Dermis microvascular lymphatic vessel endothelial cell (primary cell): ENCODE data around the gene MT4. TPM values are rescaled to one million over a fixed set of nuclear protein-coding genes. Genes with fewer than 3 reads are reported as not detected.
"Not testable (repeated sequence)": the region's sequence is repeated elsewhere in the genome, so short reads cannot be mapped to it uniquely, and the experiment has no call there.

Experiments used
- DNase-seq, 2 donors: peaks; one replicate each; pipeline versions ENCODE4 v3.0.0 to v3.0.0-alpha.2; 2010; ENCODE audit warnings: low read depth in 2 of 2
- total RNA-seq: library from RNA; depleted of rRNA; stranded (reverse); fragments of >200 nt; gene quantifications from 2 replicates; pipeline ENCODE4 v1.2.1, GENCODE V29; 2014

Gene MT4
- total RNA-seq, 1 donor from 2014 or later: not detected

GRCh38 chr16:56558024-56558747 lies 6.7 kb upstream of the MT4 start:
- no peak for DNase-seq

DNA sequence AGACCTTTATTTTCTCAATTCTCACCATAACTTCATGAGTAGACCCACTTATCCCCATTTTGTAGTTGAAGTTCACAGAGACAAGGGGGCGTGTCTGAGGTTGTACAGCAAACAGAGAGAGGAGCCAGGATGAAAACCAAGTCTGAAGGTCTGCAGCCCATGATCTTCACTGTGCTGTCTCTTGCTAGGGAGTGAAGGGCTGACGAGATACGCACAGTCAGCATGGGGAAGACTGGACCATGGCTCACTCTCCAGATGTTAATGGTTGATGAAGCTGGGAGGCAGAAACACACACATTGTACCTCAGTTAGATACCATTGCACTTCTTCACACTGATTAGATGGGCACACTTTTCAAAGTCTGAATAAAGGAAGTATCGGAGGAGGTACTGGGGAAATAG lies 5.8 kb upstream of the MT4 start:
- DNase-seq: no peak

DNA sequence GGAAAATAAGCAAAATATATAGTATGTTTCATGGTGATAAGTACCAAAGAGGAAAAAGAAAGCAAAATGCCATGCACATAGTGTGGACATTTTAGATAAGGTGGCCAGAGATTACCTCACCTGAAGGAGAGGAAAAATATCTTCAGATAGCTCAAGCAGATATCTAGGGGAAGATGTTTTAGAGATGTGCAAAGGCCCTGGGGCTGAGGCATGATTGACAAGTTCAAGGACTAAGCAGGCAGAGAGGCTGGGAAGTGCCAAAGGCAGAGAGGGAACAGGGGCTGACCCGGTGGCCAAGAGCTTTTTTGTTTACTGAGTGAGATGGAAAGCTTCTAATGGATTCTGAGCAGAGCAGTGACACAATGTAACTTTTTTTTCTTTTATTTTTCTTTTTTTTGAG lies 4.4 kb upstream of the MT4 start:
- no peak for DNase-seq

DNA sequence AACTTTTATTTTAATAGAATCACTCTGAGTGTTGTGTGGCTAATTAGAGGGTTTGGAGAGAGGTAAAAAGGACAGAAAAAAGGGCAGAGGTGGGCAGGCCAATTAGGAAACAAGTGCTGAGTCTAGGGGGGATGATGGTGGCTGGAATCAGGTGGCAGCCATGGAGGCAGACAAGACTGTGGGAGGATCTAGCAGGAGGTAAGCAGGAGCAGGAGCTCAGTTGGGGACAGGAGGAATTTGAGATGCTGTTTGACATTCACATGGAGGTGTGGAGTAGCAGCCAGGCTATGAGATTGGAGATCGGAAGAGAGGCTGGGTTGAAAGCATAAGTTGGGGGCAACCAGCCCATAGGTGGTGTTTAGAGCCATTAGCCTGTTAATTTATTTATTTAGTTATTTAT lies 3.7 kb upstream of the MT4 start:
- DNase-seq: no peak

DNA sequence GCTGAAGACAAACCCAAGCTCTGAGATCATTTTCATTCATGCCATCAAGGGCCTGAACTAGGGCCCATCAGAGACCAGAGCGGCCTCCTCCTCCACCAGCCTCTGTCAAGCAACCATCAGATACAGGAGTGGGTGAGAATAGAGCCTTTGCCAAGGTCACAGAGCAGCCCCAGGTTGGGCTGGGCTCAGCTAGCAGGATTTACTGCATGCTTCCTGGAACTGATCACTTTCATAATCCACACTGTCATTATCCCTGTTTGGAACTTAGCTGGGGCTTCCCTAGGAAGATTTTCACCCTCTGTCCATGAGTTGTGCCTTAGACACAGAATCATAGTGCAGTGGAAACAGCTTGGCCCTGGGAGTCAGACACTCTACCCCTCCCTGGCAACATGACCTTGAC lies 5.1 kb downstream of the MT4 start:
- DNase-seq: no peak

DNA sequence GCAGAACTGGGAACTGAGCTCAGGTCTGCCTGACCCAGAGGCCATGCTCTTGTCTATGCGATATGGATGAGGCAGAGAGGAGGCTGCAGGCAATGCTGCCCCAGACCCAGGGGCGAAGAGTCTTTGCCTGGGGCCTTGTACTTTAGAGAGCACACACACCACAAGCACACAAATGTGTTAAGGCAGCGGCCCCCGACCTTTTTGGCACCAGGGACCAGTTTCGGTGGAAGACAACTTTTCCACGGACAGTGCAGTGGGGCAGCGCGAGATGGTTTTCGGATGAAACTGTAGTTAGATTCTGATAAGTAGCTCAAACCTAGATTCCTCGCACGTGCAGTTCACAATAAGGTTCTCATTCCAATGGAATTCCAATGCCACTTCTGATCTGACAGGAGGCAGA lies 6.7 kb downstream of the MT4 start:
- no peak for DNase-seq

DNA sequence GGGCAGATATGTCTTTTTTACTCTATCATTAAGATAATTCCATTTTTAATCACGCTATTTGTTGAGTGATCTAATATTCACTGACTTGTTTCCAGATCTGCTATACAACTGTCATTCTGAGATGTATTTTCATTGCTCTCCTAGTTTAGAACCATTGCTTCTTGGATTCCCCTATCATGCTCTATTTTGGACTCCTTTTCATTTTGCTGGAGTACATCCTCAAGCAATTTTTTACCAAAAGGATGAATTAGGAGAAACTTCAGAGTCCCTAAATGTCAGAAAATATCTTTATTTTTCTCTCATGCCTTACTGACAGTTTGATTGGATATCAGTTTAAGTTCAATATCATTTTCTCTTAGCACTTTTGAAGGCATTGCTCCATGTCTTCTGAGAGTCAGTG lies 9.8 kb downstream of the MT4 start:
- DNase-seq: no peak

DNA sequence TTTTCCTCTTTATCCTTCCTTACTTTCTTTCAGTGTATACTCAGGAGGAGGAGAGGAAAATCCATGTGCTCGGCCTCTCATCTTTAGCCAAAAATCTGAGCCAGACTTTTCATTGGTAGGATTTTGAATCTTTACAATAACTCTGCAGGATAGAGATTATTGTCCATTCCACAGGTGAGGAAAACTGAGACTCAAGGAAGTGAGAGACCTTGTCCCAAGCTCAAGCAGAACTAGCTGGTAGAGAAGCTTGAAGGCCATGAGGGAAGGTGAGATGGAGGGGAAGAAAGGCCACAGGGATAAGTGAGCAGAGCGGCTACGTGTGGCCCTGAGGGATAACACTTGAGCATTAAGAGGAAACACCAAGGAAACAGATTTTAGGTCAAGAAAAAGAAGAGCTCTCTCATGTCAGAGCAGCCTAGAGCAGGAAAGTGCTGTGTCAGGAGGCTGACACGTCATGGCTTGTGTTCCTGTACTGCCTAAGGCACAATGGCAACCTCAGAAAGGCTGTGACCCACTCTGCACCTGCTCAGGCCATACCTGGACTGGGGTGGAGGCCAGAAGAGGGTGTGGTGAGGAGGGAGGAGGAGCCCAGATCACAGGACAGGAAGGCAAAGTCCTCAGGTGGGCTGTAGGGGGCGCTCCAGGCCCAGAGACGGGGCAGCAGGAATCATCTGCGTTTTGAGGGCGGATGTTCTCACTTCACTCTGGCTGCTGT lies 11.9 kb downstream of the MT4 start:
- DNase-seq: peak; percentile 36 to 68

DNA sequence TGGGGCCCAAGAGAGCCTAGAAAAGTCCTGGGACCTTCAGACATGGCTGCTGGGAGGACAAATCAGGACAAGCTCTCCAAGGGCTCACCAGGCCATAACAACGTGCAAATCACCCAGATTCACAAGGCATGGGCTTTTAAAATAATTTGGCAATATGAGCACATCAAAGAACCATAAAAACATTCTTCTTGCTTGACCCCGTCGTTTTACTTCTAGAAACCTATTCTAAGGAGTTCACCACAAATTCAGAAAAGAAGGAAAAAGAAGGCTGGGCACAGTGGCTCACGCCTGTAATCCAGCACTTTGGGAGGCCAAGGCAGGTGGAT lies 12.4 kb downstream of the MT4 start:
- DNase-seq: no peak

DNA sequence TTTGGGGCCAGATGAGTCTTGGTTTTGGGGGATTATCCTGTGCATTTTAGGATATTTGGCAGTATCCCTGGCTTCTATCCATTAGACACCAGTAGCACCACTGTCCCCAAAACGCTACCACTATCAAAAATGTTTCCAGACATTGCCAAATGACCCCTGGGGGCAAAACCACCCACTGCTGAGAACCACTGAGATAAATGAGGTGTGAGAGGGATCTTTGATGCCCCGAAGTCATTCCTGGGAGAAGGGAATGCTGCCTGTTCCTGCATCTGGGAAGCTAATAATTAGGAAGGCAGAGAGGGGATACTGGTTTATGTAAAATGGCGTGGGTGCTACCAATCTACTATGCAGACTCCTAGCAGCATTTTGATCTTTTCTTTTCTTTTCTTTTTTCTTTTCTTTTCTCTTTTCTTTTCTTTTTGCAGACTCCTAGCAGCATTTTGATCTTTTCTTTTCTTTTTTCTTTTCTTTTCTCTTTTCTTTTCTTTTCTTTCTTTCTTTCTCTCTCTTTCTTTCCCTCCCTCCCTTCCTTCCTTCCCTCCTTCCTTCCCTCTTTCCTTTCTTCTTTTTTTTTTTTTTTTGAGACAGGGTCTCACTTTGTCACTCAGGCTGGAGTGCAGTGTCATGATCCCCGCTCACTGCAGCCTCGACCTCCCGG lies 15.6 kb downstream of the MT4 start:
- DNase-seq: no peak

DNA sequence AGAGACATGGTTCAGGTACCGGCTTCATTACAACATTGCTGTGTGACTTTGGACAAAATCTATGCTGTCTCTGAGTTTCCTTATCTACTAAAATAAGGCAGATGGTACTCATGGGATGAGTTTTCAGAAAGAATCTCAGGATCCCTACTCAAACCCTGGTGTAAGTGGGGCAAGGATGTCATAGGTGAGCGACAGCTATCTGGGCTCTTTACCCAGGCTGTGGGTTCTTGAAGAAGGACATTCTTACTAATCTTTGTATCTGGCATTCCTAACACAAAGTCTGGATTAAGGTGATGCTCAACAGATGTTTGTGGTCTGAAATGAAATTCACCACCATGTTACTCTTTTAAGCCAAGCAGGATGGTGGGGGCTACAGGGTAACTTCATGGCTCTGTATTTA lies 18.0 kb downstream of the MT4 start:
- not testable (repeated sequence) for DNase-seq

DNA sequence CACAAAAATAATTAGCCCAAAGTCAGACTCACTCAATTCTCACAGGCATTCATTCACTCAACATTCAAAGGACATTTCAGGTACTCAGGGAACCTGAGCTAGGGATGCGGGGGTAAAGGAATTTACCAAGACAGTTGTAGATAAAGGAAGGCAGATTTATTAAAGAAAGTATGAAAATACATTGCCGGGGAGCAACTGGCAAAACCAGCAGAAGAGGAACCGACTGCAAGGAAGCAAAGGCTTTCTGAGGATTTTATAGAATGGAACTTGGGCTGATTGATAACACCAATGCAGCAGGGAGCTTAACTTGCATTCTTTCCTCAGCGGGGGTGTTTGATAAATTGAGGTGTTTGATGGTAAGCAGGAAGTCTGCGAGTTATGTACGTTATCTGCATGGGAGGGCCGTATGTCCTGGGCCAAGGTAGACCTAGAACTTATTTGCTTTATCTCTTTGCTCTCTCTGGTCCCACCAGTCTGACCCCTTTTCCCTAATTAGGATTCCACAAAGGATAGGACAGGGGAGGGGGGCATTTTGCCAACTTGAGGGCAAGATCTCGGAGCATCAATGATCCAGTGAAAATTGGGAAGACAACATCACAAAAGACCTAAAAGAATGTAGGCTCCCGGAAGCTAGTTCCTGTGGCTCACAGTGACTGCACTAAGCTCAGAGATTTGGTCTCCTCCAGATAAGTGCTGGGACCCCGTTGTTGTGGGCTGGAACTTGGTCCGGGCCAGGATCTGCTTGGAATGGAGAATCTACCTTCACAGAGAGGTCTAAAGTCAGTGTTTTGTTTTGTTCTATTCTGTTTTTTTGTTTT lies 18.7 kb downstream of the MT4 start:
- DNase-seq: no peak

DNA sequence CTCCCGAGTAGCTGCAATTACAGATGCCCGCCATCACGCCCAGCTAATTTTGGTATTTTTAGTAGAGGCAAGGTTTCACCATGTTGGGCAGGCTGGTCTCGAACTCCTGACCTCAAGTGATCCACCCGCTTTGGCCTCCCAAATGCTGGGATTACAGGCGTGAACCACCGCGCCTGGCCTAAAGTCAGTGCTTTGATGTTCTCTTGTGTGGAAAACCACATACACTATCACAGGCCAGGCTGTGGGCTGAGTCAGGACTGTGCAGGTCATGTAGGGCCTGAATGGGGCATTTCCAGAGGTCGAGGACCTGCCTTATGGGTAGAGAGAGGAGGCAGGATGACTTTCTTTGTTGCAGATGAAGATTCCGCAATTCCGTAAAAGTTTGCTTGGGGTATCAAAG lies 19.4 kb downstream of the MT4 start:
- no peak for DNase-seq

DNA sequence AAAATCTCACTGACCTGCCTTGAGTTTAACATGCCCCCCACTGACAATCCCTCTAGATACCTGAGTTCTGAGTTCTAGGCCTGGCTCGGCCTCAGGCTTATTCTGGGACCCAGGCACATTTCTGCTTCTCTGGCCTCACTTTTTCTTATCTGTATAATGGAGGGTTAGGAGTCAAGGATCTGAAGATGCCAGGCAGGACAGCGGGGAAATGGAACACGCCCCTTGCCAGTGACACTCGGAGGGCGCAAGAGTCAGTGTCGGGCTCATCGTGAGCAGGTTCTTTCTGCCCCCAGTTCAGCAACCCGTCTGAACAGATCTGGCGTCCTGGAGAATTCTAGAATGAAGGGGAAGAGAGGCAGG lies 23.9 kb downstream of the MT4 start:
- no peak for DNase-seq

GRCh38 chr16:56589141-56590039 lies 24.5 kb downstream of the MT4 start, which contains the start of gene MT3:
Gene MT3, plus strand, starts transcription at chr16:56589528. Its CDS starts 63 bp downstream, at chr16:56589591.
- peak in 1 of 2 donors; percentile 29 for DNase-seq

DNA sequence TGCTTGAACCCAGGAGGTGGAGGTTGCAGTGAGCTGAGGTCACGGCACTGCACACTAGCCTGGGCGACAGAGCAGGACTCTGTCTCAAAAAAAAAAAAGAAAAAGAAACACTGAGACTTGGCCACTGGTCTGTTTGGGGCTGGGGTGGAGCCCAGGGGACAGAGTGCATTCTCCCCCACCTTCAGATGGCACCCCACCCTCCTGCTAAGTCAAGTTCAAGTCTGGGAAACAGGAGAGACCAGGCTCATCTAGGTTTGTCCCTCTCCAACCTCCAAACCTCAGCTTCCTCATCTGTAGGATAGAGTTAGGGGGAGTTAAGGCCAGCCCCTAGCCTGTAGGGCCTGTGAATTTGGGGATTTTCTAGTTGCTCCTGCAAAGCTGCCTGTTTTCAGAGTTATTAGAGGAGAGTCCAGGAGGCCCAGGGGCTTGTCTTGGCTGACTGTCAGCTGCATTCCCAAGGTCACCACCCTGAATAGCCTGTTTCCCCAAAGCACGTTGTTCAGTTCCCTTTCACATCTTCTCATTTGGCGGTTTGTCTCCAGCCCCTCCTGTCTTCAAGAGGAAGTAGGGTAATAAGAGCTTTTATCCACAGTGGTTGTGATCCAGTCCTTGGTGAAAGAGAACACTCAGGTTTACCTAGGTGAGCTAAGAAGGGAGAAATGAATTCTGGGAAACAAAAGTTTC lies 26.6 kb downstream of the MT4 start:
- DNase-seq: no peak

DNA sequence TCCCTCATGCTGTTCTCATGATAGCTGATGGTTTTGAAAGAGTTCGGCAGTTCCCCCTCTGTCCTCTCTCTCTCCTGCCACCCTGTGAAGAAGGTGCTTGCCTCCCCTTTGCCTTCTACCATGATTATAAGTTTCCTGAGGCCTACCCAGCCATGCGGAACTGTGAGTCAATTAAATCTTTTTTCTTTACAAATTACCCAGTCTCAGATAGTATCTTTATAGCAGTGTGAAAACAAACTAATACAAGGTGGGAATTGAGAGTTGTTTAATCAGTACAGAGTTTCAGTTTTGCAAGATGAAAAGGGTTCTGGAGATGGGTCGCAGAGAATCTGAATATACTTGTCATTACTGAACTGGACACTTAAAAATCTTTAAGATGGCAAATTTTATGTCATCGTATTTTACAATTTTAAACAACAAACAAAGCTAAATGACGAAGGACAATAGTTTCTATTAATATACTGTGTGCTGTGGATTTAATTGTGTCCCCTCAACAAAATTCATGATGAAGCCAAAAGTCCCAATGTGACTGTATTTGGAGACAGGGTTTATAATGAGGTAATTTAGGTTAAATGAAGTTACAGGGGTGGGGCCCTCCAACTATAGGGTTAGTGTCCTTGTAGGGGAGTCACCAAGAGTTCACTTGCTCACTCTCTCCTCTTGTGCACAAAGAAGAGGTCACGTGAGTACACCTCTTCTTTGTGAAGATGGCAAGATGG lies 28.9 kb downstream of the MT4 start:
- DNase-seq: no peak

DNA sequence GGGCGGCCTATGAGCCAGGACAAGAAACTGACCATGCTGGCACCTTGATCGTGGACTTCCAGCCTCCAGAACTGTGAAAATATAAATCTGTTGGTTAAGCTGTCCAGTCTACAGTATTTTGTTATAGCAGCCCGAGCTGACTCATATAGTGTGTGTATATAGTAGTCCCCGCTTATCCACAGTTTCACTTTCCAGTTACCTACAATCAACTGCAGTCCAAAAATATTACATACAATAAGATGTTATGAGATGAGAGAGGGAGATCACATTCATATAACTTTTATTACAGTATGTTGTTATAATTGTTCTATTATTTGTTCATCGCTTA lies 29.4 kb downstream of the MT4 start:
- DNase-seq: no peak

DNA sequence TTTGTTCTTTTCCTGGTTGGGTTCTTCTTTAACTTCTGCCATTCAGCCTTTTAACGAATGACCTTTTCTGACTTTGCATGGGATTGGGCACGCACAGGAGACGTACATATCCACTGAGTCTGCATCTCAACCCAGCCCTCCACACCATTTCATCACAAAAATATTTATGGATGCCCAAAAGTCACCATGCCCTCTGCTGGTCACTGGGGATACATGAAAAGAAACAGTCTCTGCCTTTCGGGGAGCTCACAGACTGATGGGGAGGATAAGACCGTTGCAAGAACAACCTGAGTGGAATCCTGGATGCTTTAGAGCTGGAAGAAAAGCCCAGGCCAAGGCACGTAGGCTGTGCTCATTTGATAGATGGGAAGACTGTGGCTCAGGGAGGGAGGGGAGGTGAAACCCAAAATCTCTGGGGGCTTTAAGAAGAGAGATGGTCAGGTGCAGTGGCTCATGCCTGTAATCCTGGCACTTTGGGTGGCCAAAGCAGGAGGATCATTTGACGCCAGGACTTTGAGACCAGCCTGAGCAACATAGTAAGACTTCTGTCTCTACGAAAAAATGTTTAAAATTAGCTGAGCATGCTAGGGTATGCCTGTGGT lies 35.6 kb downstream of the MT4 start:
- DNase-seq: peak in 1 of 2 donors; percentile 54

GRCh38 chr16:56601325-56601724 lies 36.5 kb downstream of the MT4 start:
- DNase-seq: no peak
